IPS DF 6.9 (cell line): ENCODE data around the gene SPON1.

Experiments used
- DNase-seq: peaks from one replicate; pipeline ENCODE4 v3.0.0-alpha.2; 2013; ENCODE audit warnings: low read depth, low spot score
- H3K27ac ChIP-seq: one replicate; pipeline ENCODE4 v1.5.1; 2013; ENCODE audit warnings: low read length, control low read depth
- H3K27me3 ChIP-seq: 2 replicates; pipeline ENCODE4 v1.6.1; 2013; ENCODE audit warnings: mild to moderate bottlenecking, low read length; ENCODE audit not compliant: control insufficient read depth, insufficient read depth
- H3K36me3 ChIP-seq: 2 replicates; pipeline ENCODE4 v1.6.1; 2013; ENCODE audit warnings: low read length; ENCODE audit not compliant: control insufficient read depth, insufficient read depth
- H3K4me1 ChIP-seq: 2 replicates; pipeline ENCODE4 v1.6.1; 2013; ENCODE audit warnings: low read length; ENCODE audit not compliant: control insufficient read depth, insufficient read depth
- H3K4me3 ChIP-seq: 2 replicates; pipeline ENCODE4 v1.5.1; 2013; ENCODE audit warnings: mild to moderate bottlenecking, low read length
- H3K9me3 ChIP-seq: 2 replicates; pipeline ENCODE4 v1.6.1; 2013; ENCODE audit warnings: low read length, inconsistent platforms; ENCODE audit not compliant: control insufficient read depth, insufficient read depth
- WGBS: extraction: QIAGEN DNeasy Blood & Tissue Kit; methylation state at CpG from one replicate; pipeline ENCODE4 v1.1.7; 2013; ENCODE audit warnings: mixed read lengths, missing lambda C conversion rate; ENCODE audit not compliant: insufficient read length, insufficient coverage; 5-methylcytosine and 5-hydroxymethylcytosine counted together

The SPON1 gene

GRCh38 chr11:14058061-14058460 lies 95.5 kb downstream of the SPON1 start:
- no peaks in the 10 kb centered on the region for H3K36me3 ChIP-seq
- H3K27me3 ChIP-seq, result no peaks in the 10 kb centered on the region
- peaks cover 1% of the 10 kb centered on the region; the same call in 1 of the 2 replicates for H3K4me1 ChIP-seq
- H3K4me3 ChIP-seq, result no peak overlapping the region
- no CpG with 5 or more reads among the region's 5 CpGs for WGBS
- H3K27ac ChIP-seq, result no peak overlapping the region
- H3K9me3 ChIP-seq, result no peaks in the 10 kb centered on the region
- DNase-seq, result no peak

- DNase-seq, result no peak
- no peaks in the 10 kb centered on the region for H3K36me3 ChIP-seq
- H3K27me3 ChIP-seq, result no peaks in the 10 kb centered on the region
- H3K9me3 ChIP-seq, result no peaks in the 10 kb centered on the region
- no peak overlapping the region for H3K27ac ChIP-seq
- H3K4me1 ChIP-seq, result peaks cover 1% of the 10 kb centered on the region; the same call in 1 of the 2 replicates
- no peak overlapping the region for H3K4me3 ChIP-seq
- no CpG with 5 or more reads among the region's 1 CpG for WGBS
Measured at GRCh38 chr11:14059491-14059890, 97.0 kb downstream of the SPON1 start.

- no peaks in the 10 kb centered on the region for H3K27me3 ChIP-seq
- H3K27ac ChIP-seq, result no peak overlapping the region
- H3K36me3 ChIP-seq, result no peaks in the 10 kb centered on the region
- H3K9me3 ChIP-seq, result no peaks in the 10 kb centered on the region
- WGBS, result no CpG with 5 or more reads among the region's 3 CpGs
- H3K4me1 ChIP-seq, result peaks cover 1% of the 10 kb centered on the region; the same call in 1 of the 2 replicates
- no peak for DNase-seq
- no peak overlapping the region for H3K4me3 ChIP-seq
Measured at GRCh38 chr11:14061721-14062120, 99.2 kb downstream of the SPON1 start.

GRCh38 chr11:14065141-14065540 lies 102.6 kb downstream of the SPON1 start:
- Histone ChIP-seq H3K27ac (no peak overlapping the region), H3K9me3 (no peaks in the 10 kb centered on the region), H3K27me3 (no peaks in the 10 kb centered on the region), H3K4me3 (no peak overlapping the region), H3K36me3 (no peaks in the 10 kb centered on the region), H3K4me1 (no peaks in the 10 kb centered on the region)
- no CpG with 5 or more reads among the region's 8 CpGs for WGBS
- no peak for DNase-seq

GRCh38 chr11:14065681-14066080 lies 103.2 kb downstream of the SPON1 start:
- no peak for DNase-seq
- H3K27me3 ChIP-seq, result no peaks in the 10 kb centered on the region
- no peaks in the 10 kb centered on the region for H3K36me3 ChIP-seq
- no peaks in the 10 kb centered on the region for H3K4me1 ChIP-seq
- no peak overlapping the region for H3K27ac ChIP-seq
- H3K4me3 ChIP-seq, result no peak overlapping the region
- no CpG with 5 or more reads among the region's 1 CpG for WGBS
- no peaks in the 10 kb centered on the region for H3K9me3 ChIP-seq

GRCh38 chr11:14067686-14068085 lies 105.2 kb downstream of the SPON1 start:
- Histone ChIP-seq H3K36me3 (no peaks in the 10 kb centered on the region), H3K4me1 (no peaks in the 10 kb centered on the region), H3K4me3 (no peak overlapping the region), H3K27me3 (no peaks in the 10 kb centered on the region), H3K27ac (no peak overlapping the region), H3K9me3 (no peaks in the 10 kb centered on the region)
- no CpG with 5 or more reads among the region's 3 CpGs for WGBS
- no peak for DNase-seq

- WGBS, result no CpG with 5 or more reads among the region's 1 CpG
- Histone ChIP-seq H3K27me3 (no peaks in the 10 kb centered on the region), H3K4me3 (no peak overlapping the region), H3K27ac (no peak overlapping the region), H3K36me3 (no peaks in the 10 kb centered on the region), H3K9me3 (no peaks in the 10 kb centered on the region), H3K4me1 (peaks cover 2% of the 10 kb centered on the region; the same call in 1 of the 2 replicates)
- no peak for DNase-seq
Measured at GRCh38 chr11:14070896-14071295, 108.4 kb downstream of the SPON1 start.

GRCh38 chr11:14073849-14074476 lies 111.4 kb downstream of the SPON1 start:
- Histone ChIP-seq H3K4me3 (no peak overlapping the region), H3K9me3 (no peaks in the 10 kb centered on the region), H3K27ac (no peak overlapping the region), H3K27me3 (no peaks in the 10 kb centered on the region), H3K36me3 (no peaks in the 10 kb centered on the region), H3K4me1 (peaks cover 2% of the 10 kb centered on the region; the same call in 1 of the 2 replicates)
- no CpG with 5 or more reads among the region's 1 CpG for WGBS
- DNase-seq, result no peak

- DNase-seq, result no peak
- WGBS, result no CpG with 5 or more reads among the region's 10 CpGs
Measured at GRCh38 chr11:14075118-14076078, 112.9 kb downstream of the SPON1 start.

GRCh38 chr11:14079011-14079410 lies 116.5 kb downstream of the SPON1 start:
- H3K27me3 ChIP-seq, result no peaks in the 10 kb centered on the region
- peaks cover 2% of the 10 kb centered on the region; the same call in 1 of the 2 replicates for H3K4me1 ChIP-seq
- no peaks in the 10 kb centered on the region for H3K36me3 ChIP-seq
- DNase-seq, result no peak
- WGBS, result no CpG with 5 or more reads among the region's 4 CpGs
- no peak overlapping the region for H3K4me3 ChIP-seq
- no peak overlapping the region for H3K27ac ChIP-seq
- H3K9me3 ChIP-seq, result no peaks in the 10 kb centered on the region

More at GRCh38 chr11:14075118-14076078, 112.9 kb downstream of the SPON1 start:
- no peaks in the 10 kb centered on the region for H3K36me3 ChIP-seq
- H3K4me3 ChIP-seq, result no peak overlapping the region
- peaks cover 2% of the 10 kb centered on the region; the same call in 1 of the 2 replicates for H3K4me1 ChIP-seq
- no peaks in the 10 kb centered on the region for H3K27me3 ChIP-seq
- H3K27ac ChIP-seq, result no peak overlapping the region
- H3K9me3 ChIP-seq, result no peaks in the 10 kb centered on the region
